LNCaP clone FGC (cell line): Measurements from ENCODE around the gene SLC16A3.

Experiments
- DNase-seq: peaks from one replicate; pipeline ENCODE4 v3.0.0-alpha.2; 2011; ENCODE audit warnings: low read depth
- H3K4me3 ChIP-seq: 2 replicates; pipeline ENCODE4 v1.5.1; 2011; ENCODE audit warnings: mild to moderate bottlenecking, low read depth, low read length, control low read depth
- TF ChIP-seq, protein P1 (sequence below): IDR thresholded peaks from 2 replicates; pipeline ENCODE4 v1.5.1; 2012; ENCODE audit warnings: mild to moderate bottlenecking; ENCODE audit not compliant: control insufficient read depth, insufficient read depth; ENCODE audit errors: extremely low read depth

Gene SLC16A3

GRCh38 chr17:82262344-82262743, 33.5 kb downstream of the SLC16A3 start:
- DNase-seq = no peak
- no peak overlapping the region for H3K4me3 ChIP-seq
- TF ChIP-seq, protein P1, sequence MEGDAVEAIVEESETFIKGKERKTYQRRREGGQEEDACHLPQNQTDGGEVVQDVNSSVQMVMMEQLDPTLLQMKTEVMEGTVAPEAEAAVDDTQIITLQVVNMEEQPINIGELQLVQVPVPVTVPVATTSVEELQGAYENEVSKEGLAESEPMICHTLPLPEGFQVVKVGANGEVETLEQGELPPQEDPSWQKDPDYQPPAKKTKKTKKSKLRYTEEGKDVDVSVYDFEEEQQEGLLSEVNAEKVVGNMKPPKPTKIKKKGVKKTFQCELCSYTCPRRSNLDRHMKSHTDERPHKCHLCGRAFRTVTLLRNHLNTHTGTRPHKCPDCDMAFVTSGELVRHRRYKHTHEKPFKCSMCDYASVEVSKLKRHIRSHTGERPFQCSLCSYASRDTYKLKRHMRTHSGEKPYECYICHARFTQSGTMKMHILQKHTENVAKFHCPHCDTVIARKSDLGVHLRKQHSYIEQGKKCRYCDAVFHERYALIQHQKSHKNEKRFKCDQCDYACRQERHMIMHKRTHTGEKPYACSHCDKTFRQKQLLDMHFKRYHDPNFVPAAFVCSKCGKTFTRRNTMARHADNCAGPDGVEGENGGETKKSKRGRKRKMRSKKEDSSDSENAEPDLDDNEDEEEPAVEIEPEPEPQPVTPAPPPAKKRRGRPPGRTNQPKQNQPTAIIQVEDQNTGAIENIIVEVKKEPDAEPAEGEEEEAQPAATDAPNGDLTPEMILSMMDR = no peak

GRCh38 chr17:82263641-82264040, 34.8 kb downstream of the SLC16A3 start:
- no peak for DNase-seq
- no peak overlapping the region for H3K4me3 ChIP-seq
- TF ChIP-seq, protein P1 = no peak

DNA sequence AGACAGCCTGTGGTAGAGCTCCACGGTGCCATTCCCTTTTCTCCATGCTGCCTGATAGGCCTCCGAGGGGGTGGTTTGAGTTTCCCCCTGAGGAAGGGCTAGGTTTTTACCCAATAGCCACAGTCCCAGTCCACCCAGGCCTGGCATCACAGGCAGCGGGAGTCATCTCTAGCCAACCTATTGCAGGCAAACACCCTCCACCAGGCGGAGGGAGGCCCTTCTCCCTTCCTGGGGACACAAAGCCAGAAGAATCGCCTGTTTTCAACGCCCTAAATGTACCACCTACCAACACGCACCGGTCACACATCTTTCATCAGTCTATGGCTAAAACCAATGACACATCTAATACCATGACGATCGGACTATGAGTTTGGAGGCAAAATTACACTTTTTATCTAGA, 37.3 kb downstream of the SLC16A3 start:
- no peak overlapping the region for H3K4me3 ChIP-seq
- DNase-seq = no peak
- TF ChIP-seq, protein P1 = no peak

DNA sequence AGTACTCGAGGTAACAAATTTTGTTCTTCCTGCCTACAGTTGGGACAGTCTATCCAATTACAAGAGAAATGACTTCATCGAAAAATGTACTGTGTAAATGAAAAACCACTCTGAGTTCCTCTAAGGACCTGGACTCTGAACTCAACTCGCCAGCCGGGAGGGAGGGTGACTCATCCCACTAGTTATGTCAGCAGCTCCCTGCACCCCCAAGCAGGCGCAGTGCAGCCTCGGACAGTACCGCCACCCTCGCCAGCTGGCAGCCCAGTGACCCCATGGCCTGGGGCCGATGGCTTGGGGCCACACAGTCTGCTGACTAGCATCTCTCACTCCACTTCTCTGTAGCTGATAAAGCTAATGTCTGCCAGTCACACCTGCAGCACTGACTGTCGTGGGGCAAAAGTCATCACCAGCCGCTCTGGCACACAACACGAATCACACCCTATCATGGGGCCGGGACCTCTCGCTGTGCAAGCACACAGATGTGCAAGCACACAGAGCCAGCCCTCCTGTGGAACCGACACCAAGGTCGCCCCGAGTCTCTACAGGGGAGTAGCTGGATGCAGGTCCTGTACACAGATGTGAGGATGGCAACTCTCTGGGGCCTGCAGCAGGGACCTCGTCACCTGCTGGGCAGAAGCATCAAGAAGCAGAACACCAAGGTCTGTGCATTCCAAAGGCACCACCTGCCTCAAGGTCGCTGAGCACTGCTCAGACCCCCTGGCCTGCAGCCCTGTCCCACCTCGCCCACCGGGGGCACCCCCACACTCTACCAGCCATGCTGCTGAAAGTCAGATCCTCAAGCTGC, 38.9 kb downstream of the SLC16A3 start:
- TF ChIP-seq, protein P1 = no peak
- peak; percentile 91 for DNase-seq
- peak overlapping the region; percentile 33 for H3K4me3 ChIP-seq

DNA sequence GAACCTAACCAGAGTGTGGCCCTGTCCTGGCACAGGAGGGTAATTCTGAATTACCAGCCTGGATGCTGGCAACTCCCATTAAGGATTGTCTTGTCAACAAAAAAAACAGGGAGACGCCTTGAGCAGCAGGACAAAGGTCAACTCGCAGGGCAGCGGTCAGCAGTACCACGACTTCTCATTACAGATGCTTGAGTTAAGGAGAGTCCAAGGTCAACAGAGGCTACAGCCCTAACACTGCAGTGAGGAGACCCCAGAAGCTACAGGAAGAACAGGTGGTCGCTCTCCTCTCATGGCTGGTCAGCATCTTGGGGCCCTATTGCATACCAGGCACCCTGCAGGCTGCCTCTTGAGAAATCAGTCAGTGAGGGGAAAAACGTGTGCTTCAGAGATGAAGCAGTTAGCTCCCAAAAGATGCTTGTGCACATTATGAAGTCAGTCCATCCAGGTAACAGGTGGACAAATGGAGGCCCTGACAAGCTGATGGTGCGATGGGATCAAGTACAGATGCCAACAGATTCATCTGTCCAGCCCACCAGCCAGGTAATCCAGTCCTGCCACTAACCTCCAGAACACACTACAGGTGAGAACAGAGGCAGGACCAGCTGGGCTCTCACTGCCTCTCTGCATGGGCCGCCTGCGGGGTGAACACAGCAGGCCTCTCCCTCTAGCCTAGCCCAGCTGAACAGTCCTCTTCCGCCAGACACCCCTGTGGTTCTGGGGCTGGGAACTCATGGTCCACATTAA, 40.5 kb downstream of the SLC16A3 start:
- peak overlapping the region; percentile 5; the same call in 1 of the 2 replicates for H3K4me3 ChIP-seq
- TF ChIP-seq, protein P1 = no peak
- no peak for DNase-seq

GRCh38 chr17:82269882-82270500, 41.1 kb downstream of the SLC16A3 start:
- TF ChIP-seq, protein P1 = no peak
- peak overlapping the region; percentile 5; the same call in 1 of the 2 replicates for H3K4me3 ChIP-seq
- DNase-seq = no peak
